Activated CD8-positive, alpha-beta memory T cell treated with anti-CD3 and anti-CD28 coated beads for 24 hours (primary cell): ENCODE measurements around the gene TUBGCP3.

Source experiments
- DNase-seq: peaks from one replicate; pipeline ENCODE4 v3.0.0-alpha.2; 2020

TUBGCP3 gene

GRCh38 chr13:112616586-112617362 is 28.8 kb upstream of the TUBGCP3 start:
- DNase-seq = no peak

GRCh38 chr13:112615391-112615790 is 27.4 kb upstream of the TUBGCP3 start:
- DNase-seq = no peak

GRCh38 chr13:112614835-112615234 is 26.9 kb upstream of the TUBGCP3 start:
- no peak for DNase-seq

- no peak for DNase-seq
Measured at GRCh38 chr13:112608212-112608611, 20.3 kb upstream of the TUBGCP3 start.

GRCh38 chr13:112606109-112607001 is 18.4 kb upstream of the TUBGCP3 start:
- DNase-seq = peak; percentile 96

- DNase-seq = no peak
Measured at GRCh38 chr13:112605531-112605990, 17.6 kb upstream of the TUBGCP3 start.

GRCh38 chr13:112603641-112604225 is 15.8 kb upstream of the TUBGCP3 start:
- DNase-seq = no peak

- no peak for DNase-seq
Measured at GRCh38 chr13:112602189-112602588, 14.2 kb upstream of the TUBGCP3 start.

- DNase-seq = no peak
Measured at GRCh38 chr13:112601371-112601770, 13.4 kb upstream of the TUBGCP3 start.

- DNase-seq = no peak
Measured at GRCh38 chr13:112596235-112596634, 8.3 kb upstream of the TUBGCP3 start.

GRCh38 chr13:112592647-112593046 is 4.7 kb upstream of the TUBGCP3 start:
- no peak for DNase-seq

- no peak for DNase-seq
Measured at GRCh38 chr13:112592181-112592580, 4.2 kb upstream of the TUBGCP3 start.

- no peak for DNase-seq
Measured at GRCh38 chr13:112588490-112589297, 741 bp upstream of the TUBGCP3 start.

- no peak for DNase-seq
Measured at GRCh38 chr13:112587212-112587763, 665 bp downstream of the TUBGCP3 start.

- DNase-seq = no peak
Measured at GRCh38 chr13:112586334-112586960, 1.5 kb downstream of the TUBGCP3 start.

- DNase-seq = no peak
Measured at GRCh38 chr13:112583592-112584277, 4.2 kb downstream of the TUBGCP3 start.

GRCh38 chr13:112582263-112582662 is 5.7 kb downstream of the TUBGCP3 start:
- DNase-seq = no peak

- no peak for DNase-seq
Measured at GRCh38 chr13:112580912-112581311, 7.0 kb downstream of the TUBGCP3 start.

- no peak for DNase-seq
Measured at GRCh38 chr13:112580211-112580610, 7.7 kb downstream of the TUBGCP3 start.

GRCh38 chr13:112579310-112579843 is 8.6 kb downstream of the TUBGCP3 start:
- no peak for DNase-seq

GRCh38 chr13:112576768-112577167 is 11.2 kb downstream of the TUBGCP3 start:
- no peak for DNase-seq
